ENCODE measurements around the gene HSD17B2.

DNA sequence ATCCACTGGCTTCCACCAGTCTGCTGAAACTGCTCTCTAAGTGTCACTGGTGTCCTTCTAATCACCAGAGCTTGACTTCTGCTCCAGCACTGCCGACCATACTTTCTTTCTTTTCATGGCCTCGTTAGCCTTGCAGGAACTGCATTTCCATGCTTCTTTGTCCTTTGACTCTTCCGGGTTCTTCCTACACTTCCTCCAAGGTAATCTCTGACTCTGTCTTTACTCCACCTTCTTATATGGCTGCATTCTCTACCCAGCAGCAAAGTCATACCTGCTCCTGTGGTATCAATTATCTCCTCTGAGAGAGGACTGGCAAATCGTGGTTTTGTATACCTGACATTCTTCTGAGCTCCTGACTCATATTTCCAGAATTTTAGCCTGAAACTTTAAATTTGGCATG lies 6.5 kb downstream of the HSD17B2 start:
- TF ChIP-seq EZH2 (IDR thresholded peaks at IDR 0.05) (no peak), POLR2AphosphoS5 (IDR thresholded peaks at IDR 0.05; ENCODE audit: borderline replicate concordance, low read depth, low read length) (no peak), FOXP2 (optimal IDR thresholded peaks at IDR 0.05; ENCODE audit: control extremely low read depth, extremely low read length, insufficient read depth) (no peak)

Measured in SK-N-MC (cell line).